GM21423 (cell line): ENCODE measurements around the gene AP3M1.

ENCODE experiments used
- ATAC-seq: cut with Tn5 transposase; IDR thresholded peaks from one replicate; pipeline ENCODE4 v1.9.1; 2021; ENCODE audit warnings: mild to moderate bottlenecking, moderate library complexity; ENCODE audit not compliant: unreplicated experiment

The AP3M1 gene

DNA sequence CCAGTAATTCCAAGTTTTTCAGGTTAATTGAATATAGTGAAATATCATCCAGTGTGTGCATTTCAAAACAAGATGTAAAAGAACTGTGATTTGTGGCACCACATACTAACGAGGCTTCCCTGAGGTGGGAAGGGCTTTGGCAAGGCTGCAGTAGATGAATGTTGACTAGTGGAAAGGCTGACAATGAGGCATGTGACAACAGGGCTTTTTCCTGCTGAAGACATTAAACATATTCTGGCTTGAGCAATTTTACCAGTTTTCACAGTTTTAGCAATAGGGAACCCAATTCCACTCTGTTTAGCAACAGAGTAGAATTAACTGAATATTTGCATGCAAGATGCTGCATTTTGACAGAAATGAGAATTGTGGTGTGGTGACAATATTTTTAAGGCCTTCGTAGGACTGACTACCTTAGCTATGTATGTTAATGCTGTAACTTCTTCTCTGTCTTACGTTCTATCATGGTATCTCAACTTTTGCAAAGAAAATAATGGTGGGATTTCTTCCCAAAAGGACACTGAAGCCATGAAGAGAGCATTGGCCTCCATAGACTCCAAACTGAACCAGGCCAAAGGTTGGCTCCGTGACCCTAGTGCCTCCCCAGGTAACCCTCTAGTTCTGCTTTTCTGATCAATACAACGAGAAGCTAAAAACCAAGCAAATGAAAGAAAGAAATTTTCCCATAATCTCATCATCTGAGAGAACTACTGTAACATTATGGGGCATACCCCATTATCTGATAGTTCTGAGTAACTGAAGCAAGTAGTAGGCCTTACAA, 68.5 kb downstream of the AP3M1 start:
- no peak for ATAC-seq

DNA sequence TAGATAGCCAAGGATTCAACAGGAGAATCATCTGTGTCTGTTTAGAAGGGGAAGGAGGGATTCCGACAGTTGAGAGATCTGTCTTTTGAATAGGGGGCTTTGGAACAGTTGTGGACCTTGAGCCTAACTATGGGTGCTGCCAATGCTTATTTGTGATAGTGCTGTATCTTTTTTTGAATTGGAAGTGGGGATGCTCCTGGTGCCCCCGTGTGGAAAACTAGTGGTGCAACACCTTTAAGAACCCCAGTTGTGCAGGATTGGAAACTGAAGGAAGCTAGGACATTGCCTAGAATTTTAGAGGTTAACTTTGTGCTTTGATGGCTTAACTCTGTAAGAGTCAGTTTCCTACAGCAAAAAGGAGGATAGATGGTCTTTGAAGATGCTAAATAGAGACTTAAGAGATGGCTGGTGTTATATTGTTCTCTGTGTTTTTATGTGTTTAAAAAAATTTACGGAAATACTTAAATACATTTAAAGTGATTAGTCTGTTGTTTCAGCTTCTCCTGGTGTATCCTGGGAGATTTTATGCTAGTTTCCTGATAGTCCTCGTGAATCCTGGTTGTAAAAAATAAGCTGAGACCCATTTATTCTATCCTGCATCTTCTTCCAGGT, 69.3 kb downstream of the AP3M1 start:
- ATAC-seq: no peak

DNA sequence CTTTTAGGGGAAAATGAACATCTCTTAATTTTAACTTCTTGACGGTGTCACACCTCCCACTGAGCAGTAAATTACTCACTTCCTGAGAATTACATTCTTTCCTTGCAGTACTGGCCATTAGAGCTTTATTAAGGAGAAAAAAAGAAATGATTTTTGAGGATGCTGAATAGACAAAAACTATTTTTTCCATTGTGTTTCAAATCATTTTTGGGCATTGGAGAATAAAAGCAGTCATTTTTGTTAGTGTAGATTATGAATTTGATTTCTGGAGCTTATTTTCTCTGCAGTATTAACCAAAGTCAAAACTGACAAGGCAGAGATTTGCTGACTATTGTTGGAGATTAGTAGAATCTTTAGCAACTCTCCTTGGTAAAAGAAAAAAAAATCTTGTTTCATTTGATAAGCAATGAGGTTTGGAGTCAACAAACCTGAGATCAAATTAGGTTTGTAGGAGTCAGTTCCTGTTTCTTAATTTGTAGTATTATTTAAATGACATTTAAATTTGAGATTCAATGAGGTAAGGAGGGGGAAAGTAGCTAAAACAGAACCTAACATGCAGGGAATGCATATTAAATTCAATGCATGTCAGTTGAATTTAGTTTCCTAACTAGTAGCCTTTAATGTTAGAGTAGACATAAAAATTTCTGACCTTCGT, 70.6 kb downstream of the AP3M1 start:
- ATAC-seq: no peak

DNA sequence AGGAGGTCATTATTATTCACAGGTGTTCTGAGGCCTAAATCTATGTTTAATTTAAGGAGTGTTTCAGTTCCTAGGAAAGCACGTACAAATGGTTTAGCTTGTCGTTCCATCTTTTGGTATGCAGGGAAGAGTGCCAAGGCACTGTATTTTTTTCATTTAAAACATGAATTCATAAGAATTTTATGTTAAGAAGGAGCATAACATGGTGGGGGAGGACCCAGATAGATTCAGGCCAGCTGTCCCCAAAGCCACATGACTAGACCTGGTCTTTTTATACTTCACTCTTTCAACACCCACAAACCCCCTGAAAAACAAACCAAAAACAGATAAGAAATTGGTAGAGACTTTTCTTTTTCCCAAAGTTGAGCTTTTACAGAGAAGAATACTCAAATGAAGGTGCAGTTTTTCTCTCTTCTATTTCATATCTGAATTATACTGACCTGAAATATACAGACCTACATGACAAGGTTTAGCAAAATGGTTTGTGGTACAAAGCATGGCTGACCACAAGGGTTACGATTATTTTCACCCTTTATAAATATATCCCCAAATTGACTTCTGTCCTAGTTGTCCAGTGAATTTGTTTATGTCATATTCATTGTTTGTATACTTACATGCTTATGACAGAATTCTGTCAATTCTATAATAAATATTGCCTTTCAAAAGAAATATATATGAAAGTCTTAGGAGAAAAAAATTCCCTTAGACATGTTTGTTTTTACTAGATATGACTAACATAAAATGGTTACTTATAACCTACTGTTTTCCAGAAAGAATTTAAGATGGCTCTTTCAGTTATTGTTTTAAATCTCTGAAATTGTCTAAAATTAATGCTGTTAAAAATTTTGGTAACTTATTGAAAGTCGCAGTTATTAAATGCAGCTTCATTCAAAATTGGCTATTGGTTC, 71.3 kb downstream of the AP3M1 start:
- ATAC-seq: no peak

DNA sequence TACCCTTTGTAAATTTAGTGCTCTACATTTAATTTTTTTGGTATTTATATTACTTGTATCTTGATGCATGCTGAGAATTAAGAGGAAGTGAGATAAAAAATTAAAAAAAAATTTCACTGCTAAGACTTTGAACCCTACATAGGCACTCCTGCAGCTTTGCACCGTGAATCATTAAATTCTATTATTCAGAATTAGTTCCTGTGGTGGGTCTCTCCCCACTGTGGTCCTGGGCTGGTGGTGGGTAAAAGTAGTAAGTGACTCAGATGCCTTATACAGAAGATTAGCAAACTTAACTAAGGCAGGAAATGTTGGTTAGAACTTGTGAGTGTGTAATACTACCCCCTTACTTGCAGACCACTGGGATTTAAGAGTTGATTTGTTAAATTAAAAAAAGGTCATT, 72.6 kb downstream of the AP3M1 start:
- ATAC-seq: peak; percentile 86

DNA sequence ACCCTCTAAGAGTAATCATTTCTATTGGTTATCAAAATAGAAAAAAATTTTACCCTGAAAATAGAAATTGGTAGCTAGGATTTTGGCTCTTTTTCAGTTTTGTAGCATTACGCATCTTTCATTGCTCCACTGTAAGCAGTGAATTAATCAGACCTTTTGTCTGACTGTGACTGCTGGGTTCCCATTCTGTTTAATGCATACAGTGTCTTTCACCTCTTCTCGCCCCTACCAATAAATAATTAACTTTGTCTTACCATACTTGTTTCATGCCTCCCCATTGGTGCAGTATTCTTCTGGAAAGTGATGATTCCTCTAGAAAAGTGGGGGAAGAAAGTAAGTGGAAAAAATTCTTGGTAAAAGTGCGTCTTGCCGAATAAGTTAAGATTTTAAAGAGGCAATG, 73.2 kb downstream of the AP3M1 start:
- ATAC-seq: no peak

DNA sequence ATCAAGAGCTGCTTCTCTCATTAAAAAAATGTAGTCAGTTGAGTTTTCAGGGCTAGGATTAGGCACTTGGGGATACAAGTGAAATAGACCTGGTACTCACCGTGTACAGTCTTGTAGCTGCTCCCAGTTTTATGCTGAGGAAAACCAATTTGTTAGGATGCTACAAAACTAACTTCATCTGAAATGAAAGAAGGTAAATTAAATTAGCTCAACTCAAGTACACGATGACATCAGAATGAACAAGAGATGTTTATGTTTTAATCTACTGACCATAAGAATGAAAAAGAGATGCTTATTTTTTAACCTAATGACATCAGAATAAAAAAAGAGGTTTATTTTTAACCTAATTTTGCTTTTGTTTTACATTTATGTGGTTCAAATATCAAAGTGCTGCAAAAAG, 73.7 kb downstream of the AP3M1 start:
- ATAC-seq: no peak

DNA sequence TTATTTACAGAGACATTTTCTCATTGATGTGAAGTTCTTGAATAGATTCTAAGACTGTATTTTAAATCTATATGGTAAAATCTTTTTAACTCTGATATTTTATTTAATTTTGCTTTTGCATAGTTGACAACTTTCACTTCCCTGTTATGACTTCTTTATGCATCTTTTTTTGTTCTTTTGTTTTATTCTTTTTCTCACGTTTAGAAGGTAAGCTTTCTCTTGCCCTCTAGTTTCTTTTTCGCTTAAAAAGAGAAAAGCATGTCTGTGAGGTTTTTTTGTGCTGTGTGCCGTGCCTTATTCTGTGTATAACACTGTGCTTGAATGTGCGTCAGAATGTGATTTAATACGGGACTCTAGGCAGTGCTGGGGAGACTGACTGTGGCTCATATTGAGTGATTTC, 74.7 kb downstream of the AP3M1 start:
- no peak for ATAC-seq

DNA sequence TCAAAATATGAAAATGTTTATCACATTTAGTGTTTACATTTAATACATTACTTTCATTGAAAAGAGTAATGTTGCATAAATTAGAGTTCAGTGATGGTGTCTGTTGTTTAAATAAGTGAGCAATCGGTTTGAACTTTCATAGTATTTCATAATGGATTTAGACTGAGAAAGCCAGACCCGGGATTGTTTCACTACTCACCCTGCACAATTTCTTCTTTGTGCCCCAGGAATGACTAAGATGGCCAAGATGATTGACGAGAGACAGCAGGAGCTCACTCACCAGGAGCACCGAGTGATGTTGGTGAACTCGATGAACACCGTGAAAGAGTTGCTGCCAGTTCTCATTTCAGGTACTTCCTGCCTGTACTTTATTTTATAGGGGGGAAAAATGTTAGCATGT, 78.1 kb downstream of the AP3M1 start:
- ATAC-seq: no peak

DNA sequence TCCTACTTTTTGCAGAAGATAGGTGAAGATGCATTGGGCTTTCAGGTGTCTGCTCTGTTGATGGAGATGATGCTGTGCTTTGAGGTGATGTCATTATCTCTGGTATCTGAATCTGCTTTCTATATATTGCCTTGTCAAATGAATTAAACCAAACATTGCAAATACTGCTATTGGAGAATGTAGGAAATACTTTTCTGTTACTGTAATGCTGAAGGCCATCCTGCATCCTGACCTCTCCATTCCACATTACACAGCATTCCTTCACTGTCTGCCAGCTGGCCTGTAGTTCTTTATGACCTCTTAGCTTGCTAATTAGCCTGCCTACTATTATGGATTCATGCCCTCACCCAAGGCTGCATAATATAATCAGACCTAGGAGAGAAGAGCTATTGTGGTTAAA, 79.5 kb downstream of the AP3M1 start:
- ATAC-seq: no peak
